K562 (cell line): ENCODE measurements around the gene SEBOX. TPM values are rescaled to one million over a fixed set of nuclear protein-coding genes. Genes with fewer than 3 reads are reported as not detected.

ENCODE experiments used
- HES1 ChIP-seq: fragments of 450-650 bp; IDR thresholded peaks from 2 replicates; pipeline ENCODE4 v1.6.1; 2016; ENCODE audit warnings: low read depth, mild to moderate bottlenecking, moderate library complexity
- NRF1 ChIP-seq, 2 experiments: fragments of 450-650 bp; IDR thresholded peaks in 1 of 2; conservative IDR thresholded peaks in 1 of 2; 2 replicates each; pipeline ENCODE4 v1.6.1; 2014; ENCODE audit warnings: mild to moderate bottlenecking in 2 of 2
- REST ChIP-seq, 2 experiments: fragments of 450-650 bp; formaldehyde crosslinking in 1 of 2; IDR thresholded peaks; 2 replicates each; pipeline versions ENCODE4 v1.4.0 to v1.6.1; 2014 to 2020; ENCODE audit warnings: mild to moderate bottlenecking in 2 of 2, borderline replicate concordance in 1 of 2, low read depth in 1 of 2
- polyA plus RNA-seq, 8 experiments: library from polyadenylated mRNA; depleted of rRNA in 4 of 8; stranded (reverse) in 5 of 8; unstranded in 3 of 8; fragments of >200 nt; fragmentation: Nextera tagmentation in 2 of 8; fragmentation: Illumina TruSeq in 1 of 8; extraction: Ambion mirVana in 2 of 8; extraction: Trizol in 1 of 8; gene quantifications; 2 replicates each; pipeline versions ENCODE4 v1.2.1 to v1.2.3, GENCODE V29; 2011 to 2014; ENCODE audit warnings: inconsistent platforms in 1 of 8, missing spikeins in 1 of 8
- total RNA-seq, 7 experiments: library from RNA; depleted of rRNA in 6 of 7; stranded (reverse); fragments of >200 nt in 6 of 7; fragmentation: Illumina TruSeq in 2 of 7; extraction: Trizol in 2 of 7; gene quantifications; 2 replicates each; pipeline versions ENCODE4 v1.2.1 to v1.2.3, GENCODE V29; 2011 to 2021; ENCODE audit warnings: low replicate concordance in 1 of 7

Gene SEBOX
- total and polyA plus RNA-seq, 9 of the 15 experiments (the other 6 are each of a cell fraction or from before 2014, with no cell fraction given), result not detected

- TF ChIP-seq REST (IDR thresholded peaks at IDR 0.05; ENCODE audit: borderline replicate concordance), result peak; percentile 59
- TF ChIP-seq REST (CRISPR knock-in tag; IDR thresholded peaks at IDR 0.05; ENCODE audit: low read depth), result no peak
- peak; percentile 82 to 84 for TF ChIP-seq NRF1 (conservative IDR thresholded peaks at IDR 0.05 in 1 of 2, IDR thresholded peaks at IDR 0.05 in 1 of 2)
- TF ChIP-seq HES1, result no peak
Measured at GRCh38 chr17:28371245-28372202, 6.5 kb upstream of the SEBOX start, which contains the start of gene SARM1 (continued).
